C4-2B (cell line): ENCODE results near the gene CDK14.

Source experiments
- CTCF ChIP-seq: fragments of 450-650 bp; conservative IDR thresholded peaks from 2 replicates; pipeline ENCODE4 v1.5.1; 2017; ENCODE audit warnings: mild to moderate bottlenecking
- ZFX ChIP-seq: fragments of 450-650 bp; IDR thresholded peaks from 2 replicates; pipeline ENCODE4 v1.6.1; 2017

- no peak for TF ChIP-seq CTCF
- no peak for TF ChIP-seq ZFX
Measured at GRCh38 chr7:91109200-91109599, 513.1 kb downstream of the CDK14 start.
